Inflammatory macrophage treated with lipopolysaccharide for 4 hours (primary cell): ENCODE measurements around the gene RNPEPL1.

Source experiments
- DNase-seq: peaks from one replicate; pipeline ENCODE4 v3.0.0-alpha.2; 2020

The RNPEPL1 gene

GRCh38 chr2:240565333-240566202, 2.7 kb upstream of the RNPEPL1 start:
- peak; percentile 92 for DNase-seq

GRCh38 chr2:240566203-240567136, 1.8 kb upstream of the RNPEPL1 start:
- peak; percentile 89 for DNase-seq

GRCh38 chr2:240567137-240567871, 980 bp upstream of the RNPEPL1 start:
- DNase-seq = peak; percentile 58

- DNase-seq = peak; percentile 51
Observed at GRCh38 chr2:240568678-240569522, 616 bp downstream of the RNPEPL1 start.

- no peak for DNase-seq
Observed at GRCh38 chr2:240569523-240569997, 1.3 kb downstream of the RNPEPL1 start.

GRCh38 chr2:240569998-240570530, 1.8 kb downstream of the RNPEPL1 start:
- no peak for DNase-seq

- no peak for DNase-seq
Observed at GRCh38 chr2:240570531-240571313, 2.4 kb downstream of the RNPEPL1 start.

- DNase-seq = no peak
Observed at GRCh38 chr2:240571314-240571973, 3.2 kb downstream of the RNPEPL1 start.

GRCh38 chr2:240572141-240573031, 4.1 kb downstream of the RNPEPL1 start:
- DNase-seq = no peak

GRCh38 chr2:240573071-240573515, 4.8 kb downstream of the RNPEPL1 start:
- no peak for DNase-seq

- no peak for DNase-seq
Observed at GRCh38 chr2:240573516-240574385, 5.5 kb downstream of the RNPEPL1 start.

GRCh38 chr2:240574386-240575100, 6.3 kb downstream of the RNPEPL1 start:
- DNase-seq = no peak

GRCh38 chr2:240575101-240575965, 7.0 kb downstream of the RNPEPL1 start:
- no peak for DNase-seq

GRCh38 chr2:240576036-240576435, 7.8 kb downstream of the RNPEPL1 start:
- no peak for DNase-seq

- DNase-seq = no peak
Observed at GRCh38 chr2:240576436-240577205, 8.3 kb downstream of the RNPEPL1 start.
